ENCODE measurements around the gene SYNE1.
"Not testable (repeated sequence)": the region's sequence is repeated elsewhere in the genome, so short reads cannot be mapped to it uniquely, and the experiment has no call there.

Gene SYNE1

DNA sequence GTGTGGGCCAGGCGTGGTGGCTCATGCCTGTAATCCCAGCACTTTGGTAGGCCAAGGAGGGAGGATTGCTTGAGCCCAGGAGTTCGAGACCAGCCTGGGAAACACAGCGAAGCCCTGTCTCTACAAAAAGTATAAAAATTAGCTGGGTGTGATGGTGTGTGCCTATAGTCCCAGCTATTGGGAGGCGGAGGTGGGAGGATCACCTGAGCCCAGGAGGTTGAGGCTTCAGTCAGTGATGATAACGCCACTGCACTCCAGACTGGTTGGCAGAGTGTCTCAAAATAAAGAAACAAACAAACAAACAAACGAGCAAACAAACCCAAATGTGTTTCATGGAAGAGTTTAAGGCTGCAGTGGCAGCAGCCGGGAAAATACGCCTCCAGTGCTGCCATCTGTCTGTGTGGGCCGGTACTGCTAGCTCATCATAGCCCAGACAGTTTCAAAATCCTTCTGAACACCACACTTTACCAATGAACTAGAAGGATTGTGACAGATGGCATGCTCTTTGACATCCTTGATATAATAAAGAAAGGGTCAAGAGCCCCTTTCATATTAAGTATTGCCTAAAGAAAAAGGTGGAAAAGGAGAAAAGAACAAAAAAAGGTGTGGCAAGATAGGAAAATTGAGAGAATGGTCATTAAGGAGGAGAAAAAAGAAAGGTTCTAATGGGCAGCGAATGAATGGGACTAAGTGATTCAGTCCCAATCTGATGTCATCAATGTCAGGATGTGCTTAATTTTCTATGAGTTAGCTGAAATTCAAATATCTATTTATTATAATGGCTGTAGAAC, 298.6 kb downstream of the SYNE1 start:
- no peaks in the 10 kb centered on the region for H3K4me1 ChIP-seq (ENCODE audit: control insufficient read depth in 1 of 2, insufficient read depth in 2 of 2, low read length in 2 of 2)

GRCh38 chr6:152334555-152334954, 302.6 kb downstream of the SYNE1 start:
- Histone ChIP-seq H3K36me3 (ENCODE audit: control insufficient read depth in 1 of 2, insufficient read depth in 2 of 2, low read length in 2 of 2) (peaks cover 2 to 4% of the 10 kb centered on the region in 2 donors), H3K27ac (ENCODE audit: low read depth, low read length) (no peak overlapping the region), H3K9me3 (ENCODE audit: control insufficient read depth in 1 of 2, low read length in 2 of 2) (no peaks in the 10 kb centered on the region)

More for the DNA sequence above, 298.6 kb downstream of the SYNE1 start:
- H3K27me3 ChIP-seq (ENCODE audit: control insufficient read depth in 1 of 2, insufficient read depth in 2 of 2, low read length in 2 of 2) = no peaks in the 10 kb centered on the region
- H3K4me3 ChIP-seq (ENCODE audit: low read depth in 1 of 2, low read length in 2 of 2) = no peak overlapping the region
- no peak overlapping the region for H3K27ac ChIP-seq (ENCODE audit: low read depth, low read length)
- H3K36me3 ChIP-seq (ENCODE audit: control insufficient read depth in 1 of 2, insufficient read depth in 2 of 2, low read length in 2 of 2) = no peaks in the 10 kb centered on the region
- H3K9ac ChIP-seq (ENCODE audit: low read depth in 1 of 2, low read length in 2 of 2) = no peak overlapping the region
- no peaks in the 10 kb centered on the region for H3K9me3 ChIP-seq (ENCODE audit: control insufficient read depth in 1 of 2, low read length in 2 of 2)

GRCh38 chr6:152330961-152331360, 306.2 kb downstream of the SYNE1 start:
- peaks cover 2 to 4% of the 10 kb centered on the region in 2 donors for H3K36me3 ChIP-seq (ENCODE audit: control insufficient read depth in 1 of 2, insufficient read depth in 2 of 2, low read length in 2 of 2)
- no peaks in the 10 kb centered on the region for H3K4me1 ChIP-seq (ENCODE audit: control insufficient read depth in 1 of 2, insufficient read depth in 2 of 2, low read length in 2 of 2)
- no peaks in the 10 kb centered on the region for H3K9me3 ChIP-seq (ENCODE audit: control insufficient read depth in 1 of 2, low read length in 2 of 2)
- no peak overlapping the region for H3K4me3 ChIP-seq (ENCODE audit: low read depth in 1 of 2, low read length in 2 of 2)
- peaks cover 0 to 2% of the 10 kb centered on the region in 2 donors for H3K27me3 ChIP-seq (ENCODE audit: control insufficient read depth in 1 of 2, insufficient read depth in 2 of 2, low read length in 2 of 2)
- no peak overlapping the region for H3K27ac ChIP-seq (ENCODE audit: low read depth, low read length)
- H3K9ac ChIP-seq (ENCODE audit: low read depth in 1 of 2, low read length in 2 of 2) = no peak overlapping the region

More at GRCh38 chr6:152334555-152334954, 302.6 kb downstream of the SYNE1 start:
- Histone ChIP-seq H3K4me1 (ENCODE audit: control insufficient read depth in 1 of 2, insufficient read depth in 2 of 2, low read length in 2 of 2) (no peaks in the 10 kb centered on the region), H3K27me3 (ENCODE audit: control insufficient read depth in 1 of 2, insufficient read depth in 2 of 2, low read length in 2 of 2) (no peaks in the 10 kb centered on the region), H3K4me3 (ENCODE audit: low read depth in 1 of 2, low read length in 2 of 2) (no peak overlapping the region), H3K9ac (ENCODE audit: low read depth in 1 of 2, low read length in 2 of 2) (no peak overlapping the region)

GRCh38 chr6:152329638-152330448, 307.3 kb downstream of the SYNE1 start:
- Histone ChIP-seq H3K36me3 (ENCODE audit: control insufficient read depth in 1 of 2, insufficient read depth in 2 of 2, low read length in 2 of 2) (peaks cover 2 to 4% of the 10 kb centered on the region in 2 donors), H3K4me3 (ENCODE audit: low read depth in 1 of 2, low read length in 2 of 2) (no peak overlapping the region), H3K9ac (ENCODE audit: low read depth in 1 of 2, low read length in 2 of 2) (no peak overlapping the region), H3K9me3 (ENCODE audit: control insufficient read depth in 1 of 2, low read length in 2 of 2) (no peaks in the 10 kb centered on the region), H3K27ac (ENCODE audit: low read depth, low read length) (no peak overlapping the region), H3K27me3 (ENCODE audit: control insufficient read depth in 1 of 2, insufficient read depth in 2 of 2, low read length in 2 of 2) (peaks cover 0 to 2% of the 10 kb centered on the region in 2 donors), H3K4me1 (ENCODE audit: control insufficient read depth in 1 of 2, insufficient read depth in 2 of 2, low read length in 2 of 2) (no peaks in the 10 kb centered on the region)

DNA sequence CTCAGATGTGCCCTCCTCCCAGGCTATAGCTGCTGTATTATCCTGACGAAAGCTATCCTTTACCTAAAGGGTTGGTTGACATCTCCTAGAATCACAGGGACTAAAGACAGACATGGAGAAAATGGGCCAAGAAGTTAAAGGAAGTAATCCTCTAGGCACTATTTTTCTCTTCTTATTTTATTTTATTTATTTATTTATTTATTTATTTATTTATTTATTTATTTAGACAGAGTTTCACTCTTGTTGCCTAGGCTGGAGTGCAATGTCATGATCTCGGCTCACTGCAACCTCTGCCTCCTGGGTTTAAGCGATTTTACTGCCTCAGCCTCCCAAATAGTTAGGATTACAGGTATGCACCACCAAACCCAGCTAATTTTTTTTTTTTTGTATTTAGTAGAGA, 309.0 kb downstream of the SYNE1 start:
- not testable (repeated sequence) for H3K36me3 ChIP-seq (ENCODE audit: control insufficient read depth in 1 of 2, insufficient read depth in 2 of 2, low read length in 2 of 2); H3K4me1 ChIP-seq (ENCODE audit: control insufficient read depth in 1 of 2, insufficient read depth in 2 of 2, low read length in 2 of 2); H3K9me3 ChIP-seq (ENCODE audit: control insufficient read depth in 1 of 2, low read length in 2 of 2); H3K4me3 ChIP-seq (ENCODE audit: low read depth in 1 of 2, low read length in 2 of 2); H3K27me3 ChIP-seq (ENCODE audit: control insufficient read depth in 1 of 2, insufficient read depth in 2 of 2, low read length in 2 of 2); H3K9ac ChIP-seq (ENCODE audit: low read depth in 1 of 2, low read length in 2 of 2); H3K27ac ChIP-seq (ENCODE audit: low read depth, low read length)

GRCh38 chr6:152323376-152323775, 313.8 kb downstream of the SYNE1 start:
- Histone ChIP-seq H3K36me3 (ENCODE audit: control insufficient read depth in 1 of 2, insufficient read depth in 2 of 2, low read length in 2 of 2) (peaks cover 0 to 3% of the 10 kb centered on the region in 2 donors), H3K27ac (ENCODE audit: low read depth, low read length) (no peak overlapping the region), H3K4me1 (ENCODE audit: control insufficient read depth in 1 of 2, insufficient read depth in 2 of 2, low read length in 2 of 2) (no peaks in the 10 kb centered on the region), H3K9ac (ENCODE audit: low read depth in 1 of 2, low read length in 2 of 2) (no peak overlapping the region), H3K9me3 (ENCODE audit: control insufficient read depth in 1 of 2, low read length in 2 of 2) (no peaks in the 10 kb centered on the region), H3K4me3 (ENCODE audit: low read depth in 1 of 2, low read length in 2 of 2) (no peak overlapping the region), H3K27me3 (ENCODE audit: control insufficient read depth in 1 of 2, insufficient read depth in 2 of 2, low read length in 2 of 2) (peaks cover 0 to 2% of the 10 kb centered on the region in 2 donors)

- Histone ChIP-seq H3K27ac (ENCODE audit: low read depth, low read length) (no peak overlapping the region), H3K27me3 (ENCODE audit: control insufficient read depth in 1 of 2, insufficient read depth in 2 of 2, low read length in 2 of 2) (no peaks in the 10 kb centered on the region), H3K4me3 (ENCODE audit: low read depth in 1 of 2, low read length in 2 of 2) (no peak overlapping the region), H3K9ac (ENCODE audit: low read depth in 1 of 2, low read length in 2 of 2) (no peak overlapping the region), H3K4me1 (ENCODE audit: control insufficient read depth in 1 of 2, insufficient read depth in 2 of 2, low read length in 2 of 2) (no peaks in the 10 kb centered on the region), H3K9me3 (ENCODE audit: control insufficient read depth in 1 of 2, low read length in 2 of 2) (no peaks in the 10 kb centered on the region), H3K36me3 (ENCODE audit: control insufficient read depth in 1 of 2, insufficient read depth in 2 of 2, low read length in 2 of 2) (peaks cover 0 to 3% of the 10 kb centered on the region in 2 donors)
These were observed 318.9 kb downstream of the SYNE1 start for GRCh38 chr6:152318278-152318677.

GRCh38 chr6:152316024-152316423, 321.1 kb downstream of the SYNE1 start:
- Histone ChIP-seq H3K9ac (ENCODE audit: low read depth in 1 of 2, low read length in 2 of 2) (no peak overlapping the region), H3K4me1 (ENCODE audit: control insufficient read depth in 1 of 2, insufficient read depth in 2 of 2, low read length in 2 of 2) (no peaks in the 10 kb centered on the region), H3K4me3 (ENCODE audit: low read depth in 1 of 2, low read length in 2 of 2) (no peak overlapping the region), H3K27me3 (ENCODE audit: control insufficient read depth in 1 of 2, insufficient read depth in 2 of 2, low read length in 2 of 2) (no peaks in the 10 kb centered on the region), H3K36me3 (ENCODE audit: control insufficient read depth in 1 of 2, insufficient read depth in 2 of 2, low read length in 2 of 2) (no peaks in the 10 kb centered on the region), H3K27ac (ENCODE audit: low read depth, low read length) (no peak overlapping the region), H3K9me3 (ENCODE audit: control insufficient read depth in 1 of 2, low read length in 2 of 2) (no peaks in the 10 kb centered on the region)

DNA sequence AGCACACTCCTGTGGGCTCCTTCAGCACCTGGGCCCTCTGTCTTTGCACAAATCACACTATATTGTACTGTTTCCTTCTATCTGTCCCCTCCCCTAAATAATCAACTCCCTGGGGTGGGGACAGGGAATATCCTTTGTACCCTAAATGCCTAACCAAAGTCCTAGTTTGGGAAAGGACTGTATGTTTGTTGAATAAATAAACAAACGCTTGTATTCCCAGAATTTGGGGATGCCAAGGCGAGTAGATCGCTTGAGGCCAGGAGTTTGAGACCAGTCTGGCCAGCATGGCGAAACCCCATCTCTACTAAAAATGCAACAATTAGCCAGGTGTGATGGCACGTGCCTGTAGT, 322.7 kb downstream of the SYNE1 start:
- Histone ChIP-seq H3K27ac (ENCODE audit: low read depth, low read length) (no peak overlapping the region), H3K9ac (ENCODE audit: low read depth in 1 of 2, low read length in 2 of 2) (no peak overlapping the region), H3K9me3 (ENCODE audit: control insufficient read depth in 1 of 2, low read length in 2 of 2) (no peaks in the 10 kb centered on the region), H3K36me3 (ENCODE audit: control insufficient read depth in 1 of 2, insufficient read depth in 2 of 2, low read length in 2 of 2) (no peaks in the 10 kb centered on the region), H3K4me3 (ENCODE audit: low read depth in 1 of 2, low read length in 2 of 2) (no peak overlapping the region), H3K27me3 (ENCODE audit: control insufficient read depth in 1 of 2, insufficient read depth in 2 of 2, low read length in 2 of 2) (no peaks in the 10 kb centered on the region), H3K4me1 (ENCODE audit: control insufficient read depth in 1 of 2, insufficient read depth in 2 of 2, low read length in 2 of 2) (no peaks in the 10 kb centered on the region)

All from duodenal mucosa (tissue), 2 donors.